ENCODE data around the gene NSL1.
"Not testable (repeated sequence)": the region's sequence is repeated elsewhere in the genome, so short reads cannot be mapped to it uniquely, and the experiment has no call there.

Gene NSL1

DNA sequence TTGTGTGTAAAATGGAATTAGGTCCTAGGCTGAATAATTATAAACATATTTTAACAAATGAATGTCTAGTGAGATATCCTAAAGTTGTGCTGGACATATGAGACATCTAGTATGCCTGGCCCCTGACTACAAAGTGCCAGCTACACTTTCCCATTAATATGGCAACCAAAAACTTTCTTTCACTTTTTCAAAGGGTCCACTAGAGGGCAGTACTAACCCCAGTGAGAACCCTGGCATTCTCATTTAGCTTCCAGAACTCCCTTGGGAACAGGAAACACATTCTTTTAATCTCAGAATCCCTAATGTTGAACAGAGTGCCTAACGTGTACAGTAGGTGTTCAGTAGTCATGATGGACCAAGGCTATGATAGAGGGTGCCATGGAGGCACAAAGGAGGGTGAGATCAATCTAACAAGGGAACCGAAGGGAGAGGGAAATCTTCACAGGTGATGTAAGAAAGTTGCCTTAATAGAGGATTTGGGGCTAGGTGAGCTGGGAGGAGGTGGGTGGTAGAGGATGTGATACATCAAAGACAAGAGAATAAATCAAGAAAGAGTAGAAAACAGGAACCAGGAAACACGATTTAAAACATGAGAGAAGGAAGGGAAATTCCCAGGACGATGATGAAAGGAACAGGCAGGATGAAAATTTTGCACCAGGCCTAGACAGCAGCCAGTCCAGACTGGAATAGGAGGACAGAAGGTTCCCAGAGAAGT lies 41.6 kb downstream of the NSL1 start:
- no peak for DNase-seq (ENCODE audit: low read depth in 2 of 2)

DNA sequence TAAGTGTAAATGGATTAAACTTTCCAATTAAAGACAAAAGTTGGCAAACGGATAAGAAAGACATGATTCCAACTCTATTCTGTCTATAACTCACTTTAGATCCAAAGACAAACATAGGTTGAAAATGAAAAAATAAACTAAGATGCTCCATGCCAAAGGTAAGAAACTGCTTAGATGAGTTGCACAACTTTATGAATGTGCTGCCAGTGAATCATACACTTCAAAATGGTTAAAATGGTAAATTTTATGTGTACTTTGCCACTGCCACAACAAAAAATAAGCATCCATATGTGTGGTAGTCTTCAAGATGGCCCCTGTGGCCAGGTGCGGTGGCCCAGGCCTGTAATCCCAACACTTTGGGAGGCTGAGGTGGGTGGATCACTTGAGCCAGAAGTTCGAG lies 45.0 kb downstream of the NSL1 start:
- no peak for DNase-seq (ENCODE audit: low read depth in 2 of 2)

DNA sequence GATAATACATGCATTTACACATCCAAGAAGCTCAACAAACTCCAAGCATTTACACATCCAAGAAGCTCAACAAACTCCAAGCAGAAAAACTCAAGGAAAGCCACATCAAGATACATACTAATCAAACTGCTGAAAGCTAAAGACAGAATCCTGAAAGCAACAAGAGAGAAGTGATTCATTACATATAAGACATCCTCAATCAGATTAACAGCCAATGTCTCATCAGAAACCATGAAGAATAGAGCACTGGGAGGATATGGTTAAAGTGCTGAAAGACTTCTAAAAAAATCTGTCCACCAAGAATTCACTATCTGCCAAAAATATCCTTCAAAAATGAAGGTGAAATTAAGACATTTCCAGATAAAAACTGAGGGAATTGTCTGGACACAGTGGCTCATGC lies 46.3 kb downstream of the NSL1 start:
- no peak for DNase-seq (ENCODE audit: low read depth in 2 of 2)

DNA sequence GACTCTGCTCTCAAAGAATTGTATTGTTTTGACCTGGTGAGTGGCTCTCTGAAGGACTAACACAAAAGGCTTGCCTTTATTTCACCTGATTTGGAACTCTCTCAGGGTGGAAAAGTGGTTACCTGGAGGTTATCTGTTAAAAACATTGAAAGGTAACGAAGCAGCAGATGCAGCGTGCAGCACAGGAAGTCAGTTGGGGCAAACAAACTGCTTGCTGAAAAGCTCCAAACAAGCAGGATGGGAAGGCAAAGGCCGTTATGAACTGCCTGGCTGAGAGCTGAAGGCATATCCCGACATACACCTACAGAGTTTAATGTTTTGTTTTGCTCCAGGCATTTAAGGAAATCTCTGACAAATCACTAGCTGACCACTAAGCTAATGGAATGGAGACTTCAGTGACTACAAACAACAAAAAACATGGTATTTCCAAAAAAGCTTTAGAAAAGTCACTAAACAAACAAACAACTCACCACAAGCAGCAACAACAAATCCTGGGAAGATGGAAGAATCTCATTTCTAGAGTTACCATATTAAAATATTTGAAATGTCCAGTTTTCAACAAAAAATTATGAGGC lies 47.6 kb downstream of the NSL1 start:
- no peak for DNase-seq (ENCODE audit: low read depth in 2 of 2)

DNA sequence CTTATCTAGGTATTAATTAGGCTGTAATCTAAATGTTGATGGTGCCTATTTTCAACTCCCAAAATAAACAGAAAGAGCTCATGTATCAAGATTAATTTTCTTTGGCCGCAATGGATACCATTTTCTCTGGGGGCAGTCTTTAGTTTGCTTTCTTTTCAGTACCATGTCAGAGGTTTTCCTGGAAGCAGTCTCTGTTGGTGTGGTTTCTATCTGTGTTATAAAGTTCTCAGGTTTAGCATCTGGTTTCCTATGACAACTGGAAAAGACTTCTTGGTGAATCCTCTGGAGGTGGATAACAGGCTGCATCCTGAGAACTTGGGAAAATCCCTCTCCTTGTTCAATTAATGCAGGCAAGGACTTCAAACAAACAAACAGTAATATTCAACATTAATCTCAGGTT lies 53.2 kb downstream of the NSL1 start:
- no peak for DNase-seq (ENCODE audit: low read depth in 2 of 2)

DNA sequence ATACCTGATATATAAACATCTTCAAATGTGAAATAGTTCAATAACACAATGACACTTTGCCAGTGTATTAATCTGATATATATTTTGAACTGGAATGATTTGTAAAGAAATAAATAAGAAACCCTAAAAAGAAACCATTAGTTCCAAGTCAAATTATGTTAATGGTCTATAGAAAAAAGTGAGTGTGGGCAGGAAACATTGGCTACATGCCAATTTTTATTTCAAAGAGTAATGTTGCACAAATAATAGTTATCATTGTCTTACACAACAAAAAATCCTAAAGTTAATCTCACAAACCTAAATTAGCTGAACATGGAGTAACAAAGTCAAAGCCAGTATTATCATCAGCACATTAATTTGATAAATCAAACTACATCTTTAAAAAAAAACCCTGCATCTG lies 54.0 kb downstream of the NSL1 start:
- no peak for DNase-seq (ENCODE audit: low read depth in 2 of 2)

DNA sequence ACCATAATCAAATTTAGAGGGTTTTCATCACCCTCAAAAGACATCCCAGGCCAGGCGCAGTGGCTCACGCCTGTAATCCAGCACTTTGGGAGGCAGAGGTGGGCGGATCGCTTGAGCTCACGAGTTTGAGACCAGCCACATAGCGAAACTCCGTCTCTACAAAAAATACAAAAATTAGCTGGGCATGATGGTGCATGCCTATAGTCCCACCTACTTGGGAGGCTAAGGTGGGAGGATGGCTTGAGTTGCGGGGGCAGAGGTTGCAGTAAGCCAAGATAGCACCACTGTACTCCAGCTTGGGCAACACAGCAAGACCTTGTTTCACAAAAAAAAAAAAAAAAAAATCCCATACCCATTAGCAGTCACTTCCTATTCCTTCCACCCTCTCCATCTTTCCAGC lies 58.5 kb downstream of the NSL1 start:
- DNase-seq (ENCODE audit: low read depth in 2 of 2) = no peak

DNA sequence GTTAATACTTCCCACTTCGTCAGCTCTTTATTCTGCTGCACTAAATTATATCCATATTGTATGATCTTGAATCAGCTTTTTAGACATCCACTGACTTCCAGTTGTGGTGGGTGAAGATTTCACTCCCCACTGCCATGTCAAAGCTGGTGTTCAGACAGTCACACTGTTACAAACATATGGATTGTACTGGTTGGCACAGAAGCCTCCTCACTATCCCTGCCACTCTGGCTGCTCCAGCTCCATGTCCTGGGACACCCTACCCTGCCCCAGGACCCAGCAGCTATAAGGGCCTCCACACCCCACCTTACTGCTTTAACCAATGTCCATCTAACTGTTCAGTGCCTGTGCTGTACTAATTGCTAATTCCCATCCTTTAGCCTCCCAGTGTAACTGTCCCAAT lies 59.9 kb downstream of the NSL1 start:
- DNase-seq (ENCODE audit: low read depth in 2 of 2) = no peak

DNA sequence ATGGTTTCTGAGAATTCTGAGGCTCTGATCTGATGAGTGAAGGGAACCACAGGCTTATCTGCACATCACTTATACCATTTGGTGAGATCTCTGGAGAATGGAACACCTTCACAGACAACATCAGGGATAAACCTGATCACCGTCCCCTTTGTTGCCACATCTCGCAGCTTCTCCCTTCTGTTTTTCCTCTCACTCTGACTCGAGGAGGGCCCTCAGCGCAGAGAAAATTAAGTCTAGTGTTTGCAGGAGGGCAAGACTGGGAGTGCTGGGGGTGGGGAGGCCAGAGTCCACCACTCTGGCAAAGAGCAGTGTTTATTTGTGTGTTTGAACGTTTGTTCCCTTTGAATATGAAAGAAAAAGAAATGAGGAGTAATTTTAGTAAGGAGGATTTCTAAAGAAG lies 63.0 kb downstream of the NSL1 start:
- DNase-seq (ENCODE audit: low read depth in 2 of 2) = no peak

DNA sequence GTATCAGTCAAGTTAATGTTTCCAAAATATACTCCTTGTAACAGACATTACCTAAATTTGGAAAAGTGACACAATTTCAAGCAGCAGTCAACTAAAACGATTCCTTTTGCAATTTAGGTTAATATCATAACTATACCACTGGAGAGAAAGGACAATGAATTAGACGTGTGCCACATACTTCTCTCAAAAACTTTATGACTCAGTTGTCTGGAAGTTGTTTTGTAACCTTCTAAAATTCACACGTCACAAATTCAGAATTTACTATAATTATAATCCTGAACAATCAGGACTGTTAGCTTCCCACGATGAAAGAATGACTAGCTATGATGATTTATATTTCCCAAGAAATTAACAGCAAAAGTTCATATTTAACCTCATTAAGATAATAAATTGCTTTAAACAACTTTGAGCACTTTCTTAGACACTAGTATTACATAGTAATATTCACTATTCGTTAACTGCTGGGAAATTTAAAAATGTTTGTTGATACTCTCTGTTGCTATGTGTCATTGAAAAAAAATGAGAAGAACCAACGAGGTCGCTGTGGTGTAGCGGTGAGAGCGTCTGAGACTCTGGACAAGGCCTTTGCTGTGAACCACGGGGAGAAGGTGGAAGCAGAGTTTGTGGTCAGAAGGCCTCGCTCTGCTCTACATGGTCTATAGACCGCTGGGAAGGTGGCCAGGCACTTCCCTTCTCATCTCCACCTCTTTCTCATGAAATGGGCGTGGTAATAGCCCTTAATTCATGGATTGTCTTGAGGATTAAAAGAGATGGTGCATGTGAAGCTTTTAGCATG lies 64.0 kb downstream of the NSL1 start:
- no peak for DNase-seq (ENCODE audit: low read depth in 2 of 2)

DNA sequence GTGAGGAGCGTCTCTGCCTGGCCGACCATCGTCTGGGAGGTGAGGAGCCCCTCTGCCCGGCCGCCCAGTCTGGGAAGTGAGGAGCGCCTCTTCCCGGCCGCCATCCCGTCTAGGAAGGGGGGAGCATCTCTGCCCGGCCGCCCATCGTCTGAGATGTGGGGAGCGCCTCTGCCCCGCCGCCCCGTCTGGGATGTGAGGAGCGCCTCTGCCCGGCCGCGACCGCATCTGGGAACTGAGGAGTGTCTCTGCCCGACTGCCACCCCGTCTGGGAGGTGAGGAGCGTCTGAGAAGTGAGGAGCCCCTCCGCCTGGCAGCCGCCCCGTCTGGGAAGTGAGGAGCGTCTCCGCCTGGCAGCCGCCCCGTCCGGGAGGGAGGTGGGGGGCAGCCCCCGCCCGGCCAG lies 66.9 kb downstream of the NSL1 start:
- DNase-seq (ENCODE audit: low read depth in 2 of 2) = not testable (repeated sequence)

DNA sequence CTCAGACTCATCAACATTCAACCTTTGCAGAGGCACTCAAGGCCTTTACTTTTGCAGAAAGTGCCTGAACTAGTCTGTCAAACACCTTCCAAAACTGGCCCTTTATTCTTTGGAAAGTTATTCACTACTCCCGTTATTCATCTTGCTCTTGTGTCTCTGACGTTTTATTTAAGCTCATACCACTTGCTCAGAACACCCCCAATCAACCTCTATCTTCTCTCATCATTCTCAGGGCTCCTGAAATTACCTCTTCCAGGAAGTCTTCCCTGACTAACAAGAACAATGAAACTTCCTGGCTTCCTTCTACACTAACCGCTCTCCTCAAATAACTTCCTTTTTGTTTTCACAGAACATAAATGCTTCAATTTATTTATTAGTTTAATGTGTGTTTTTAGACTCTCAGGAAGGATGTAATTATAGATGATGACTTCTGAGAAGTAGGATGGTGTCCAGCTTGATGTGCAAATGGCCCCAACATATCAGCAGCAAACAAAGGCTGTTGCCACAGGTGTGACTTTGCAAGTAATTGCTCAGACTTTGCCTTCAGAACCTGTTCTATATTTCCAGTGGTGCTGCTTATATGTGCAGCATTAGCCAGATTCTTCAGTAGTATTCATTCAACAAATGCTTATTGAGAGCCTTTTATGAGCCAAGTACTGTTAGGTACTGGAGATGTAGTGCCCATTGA lies 69.2 kb downstream of the NSL1 start:
- DNase-seq (ENCODE audit: low read depth in 2 of 2) = no peak

DNA sequence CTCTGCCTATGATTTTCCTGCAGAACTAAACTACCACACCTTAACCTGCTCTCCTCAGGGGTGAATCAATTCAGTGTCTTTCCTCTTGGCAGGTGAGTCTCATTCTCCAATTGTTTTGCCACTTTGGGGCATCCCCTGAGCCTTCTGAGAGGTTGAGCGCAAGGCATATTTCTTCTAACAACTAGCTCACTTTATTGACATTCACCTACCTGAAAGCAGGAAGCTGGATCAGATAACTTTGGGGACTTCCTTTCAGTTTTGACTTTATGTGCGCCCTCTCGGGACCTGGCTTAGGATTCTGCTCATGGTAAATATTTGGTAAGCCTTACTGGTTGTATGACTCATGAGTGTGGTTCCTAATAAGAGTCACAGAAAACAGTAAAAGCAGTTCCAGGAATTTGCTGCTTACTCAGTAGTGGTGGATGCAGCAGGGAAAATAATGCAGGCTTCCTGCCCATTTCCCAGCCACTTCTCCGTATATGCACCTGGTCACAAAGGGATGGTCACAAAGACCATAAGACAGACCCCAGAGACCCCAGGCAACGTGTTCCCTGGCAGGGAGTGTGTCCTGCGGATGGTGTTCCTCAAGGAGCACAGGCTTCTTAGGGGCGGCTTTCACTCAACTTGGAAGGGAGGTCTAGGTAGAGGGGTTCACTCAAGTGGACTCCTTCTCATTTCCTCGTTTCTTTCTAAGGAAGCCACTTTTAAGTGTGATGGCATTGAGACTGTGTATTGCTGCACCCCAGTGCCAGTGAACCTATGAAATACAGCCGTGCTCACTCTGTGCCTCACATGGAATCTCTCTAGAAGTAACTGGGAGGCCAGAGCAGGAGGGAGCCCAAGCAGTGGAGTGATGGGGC lies 70.0 kb downstream of the NSL1 start:
- no peak for DNase-seq (ENCODE audit: low read depth in 2 of 2)

DNA sequence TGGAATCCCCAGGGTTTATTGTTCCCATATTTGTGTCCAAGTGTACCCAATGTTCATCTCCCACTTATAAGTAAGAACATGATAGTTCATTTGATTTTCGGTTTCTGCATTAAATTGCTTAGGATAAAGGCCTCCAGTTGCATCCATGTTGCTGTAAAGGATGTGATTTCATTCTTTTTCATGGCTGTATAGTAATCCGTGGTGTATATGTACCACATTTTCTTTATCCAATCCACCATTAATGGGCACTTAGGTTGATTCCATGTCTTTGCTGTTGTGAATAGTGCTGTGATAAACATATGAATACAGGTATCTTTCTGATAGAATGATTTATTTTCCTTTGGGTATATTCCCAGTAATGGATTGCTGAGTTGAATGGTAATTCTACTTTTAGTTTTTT lies 71.9 kb downstream of the NSL1 start:
- DNase-seq (ENCODE audit: low read depth in 2 of 2) = no peak

DNA sequence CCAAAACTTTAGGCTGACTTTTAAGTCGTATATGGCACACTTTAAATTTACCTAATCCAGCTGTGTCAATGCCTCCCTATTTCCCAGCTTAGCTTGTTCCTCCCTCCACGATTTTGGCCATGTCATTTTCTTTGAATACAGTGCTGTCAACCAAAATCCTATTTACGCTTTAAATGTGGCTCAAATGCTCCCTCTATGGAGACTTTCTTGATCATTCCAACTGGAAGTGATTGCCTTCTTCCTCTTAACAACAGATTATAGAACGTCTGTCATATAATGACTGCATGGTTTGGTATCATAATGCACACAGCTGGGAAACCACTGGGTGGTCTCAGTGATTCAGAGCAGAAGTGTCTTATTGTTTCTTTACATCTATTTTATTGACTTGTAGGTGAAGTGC lies 73.1 kb downstream of the NSL1 start:
- no peak for DNase-seq (ENCODE audit: low read depth in 2 of 2)

DNA sequence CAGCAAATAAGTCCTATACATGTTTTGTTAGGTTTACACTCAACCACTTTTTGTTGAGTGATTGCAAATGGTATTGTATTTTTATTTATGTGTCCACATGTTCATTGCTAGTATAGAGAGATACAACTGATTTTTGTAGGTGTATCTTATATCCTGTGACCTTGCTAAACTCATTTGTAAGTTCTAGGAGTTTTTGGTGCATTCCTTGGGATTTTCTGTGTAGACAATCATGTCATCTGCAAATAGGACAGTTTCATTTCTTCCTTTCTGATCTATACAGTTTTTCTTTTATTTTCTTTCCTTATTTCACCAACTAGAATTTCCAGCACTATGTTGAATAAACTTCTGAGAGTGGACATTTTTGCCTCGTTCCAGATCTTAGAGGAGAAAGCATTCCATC lies 75.4 kb downstream of the NSL1 start:
- DNase-seq (ENCODE audit: low read depth in 2 of 2) = no peak

DNA sequence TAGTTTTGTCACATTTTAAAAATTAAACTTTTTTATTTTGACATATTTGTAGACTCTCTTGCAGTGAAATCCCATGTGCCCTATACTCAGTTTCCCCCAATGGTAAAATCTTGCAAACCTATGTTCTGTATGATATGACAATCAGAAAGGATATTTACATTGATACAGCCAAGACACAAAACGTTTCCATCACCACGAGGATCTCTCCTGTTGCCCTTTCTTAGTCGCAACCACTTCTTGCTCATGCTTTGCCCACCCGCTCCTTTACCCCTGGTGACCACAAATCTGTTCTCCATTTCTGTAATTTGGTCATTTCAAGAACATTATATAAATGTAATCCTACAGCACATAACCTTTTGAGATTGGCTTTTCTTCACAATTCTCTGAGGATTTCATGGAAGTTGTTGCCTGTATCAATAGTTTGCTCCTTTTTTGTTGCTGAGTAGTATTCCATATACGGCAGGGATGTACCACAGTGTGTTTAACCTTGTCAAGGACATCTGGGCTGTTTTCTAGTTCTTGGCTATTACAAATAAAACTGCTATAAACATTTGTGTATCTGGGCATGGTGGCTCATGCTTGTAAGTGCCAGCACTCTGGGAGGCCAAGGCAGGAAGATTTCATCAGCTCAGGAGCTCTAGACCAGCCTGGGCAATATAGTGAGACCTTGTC lies 78.0 kb downstream of the NSL1 start:
- no peak for DNase-seq (ENCODE audit: low read depth in 2 of 2)

DNA sequence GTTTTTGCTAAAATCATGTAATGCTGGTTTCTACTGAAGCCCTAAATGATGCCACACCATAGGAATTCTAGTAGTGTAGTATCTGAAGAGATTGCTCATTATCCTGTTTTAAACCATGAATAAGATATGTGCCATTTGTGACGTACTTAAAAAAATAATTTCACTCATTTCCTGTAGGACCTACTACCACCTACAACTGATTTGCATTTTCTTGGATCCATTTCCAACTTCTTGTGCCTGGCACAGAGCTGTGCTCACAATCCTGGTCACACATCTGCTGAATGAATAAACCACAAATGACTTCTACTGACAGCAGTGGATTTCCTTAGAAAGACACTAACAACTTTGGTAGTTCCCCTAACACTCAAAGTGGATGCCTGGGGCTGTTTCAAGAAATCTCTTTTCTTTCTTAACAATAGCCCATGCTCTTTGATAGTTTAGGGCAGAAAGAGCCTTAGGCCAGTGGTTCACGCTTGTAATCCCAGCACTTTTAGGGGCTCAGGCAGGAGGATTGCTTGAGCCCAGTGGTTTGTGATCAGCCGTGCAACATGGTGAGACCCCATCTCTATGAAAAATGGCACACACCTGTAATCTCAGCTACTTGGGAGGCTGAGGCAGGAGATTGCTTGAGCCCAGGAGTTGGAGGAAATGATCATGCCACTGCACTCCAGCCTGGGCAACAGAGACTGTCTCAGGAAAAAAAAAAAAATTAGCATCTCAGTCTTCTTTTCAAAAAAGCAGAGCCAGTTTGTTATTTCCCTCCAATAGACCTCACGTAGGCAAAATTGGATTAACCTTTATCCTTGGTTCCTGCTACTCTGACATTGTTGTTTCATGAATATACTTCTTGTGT lies 78.9 kb downstream of the NSL1 start:
- no peak for DNase-seq (ENCODE audit: low read depth in 2 of 2)

DNA sequence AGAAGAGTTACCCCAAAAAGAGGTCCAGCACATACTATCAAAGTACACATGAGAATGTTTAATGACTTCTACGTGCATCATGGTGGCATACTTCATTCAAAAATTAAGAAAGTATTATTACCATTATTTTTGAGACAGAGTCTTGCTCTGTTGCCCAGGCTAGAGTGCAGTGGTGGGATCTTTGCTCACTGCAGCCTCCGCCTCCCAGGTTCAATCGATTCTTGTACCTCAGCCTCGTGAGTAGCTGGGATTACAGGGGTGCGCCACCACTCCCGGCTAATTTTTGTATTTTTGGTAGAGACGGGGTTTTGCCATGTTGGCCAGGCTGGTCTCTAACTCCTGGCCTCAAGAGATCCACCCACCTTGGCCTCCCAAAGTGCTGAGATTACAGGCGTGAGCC lies 79.6 kb downstream of the NSL1 start:
- not testable (repeated sequence) for DNase-seq (ENCODE audit: low read depth in 2 of 2)

DNA sequence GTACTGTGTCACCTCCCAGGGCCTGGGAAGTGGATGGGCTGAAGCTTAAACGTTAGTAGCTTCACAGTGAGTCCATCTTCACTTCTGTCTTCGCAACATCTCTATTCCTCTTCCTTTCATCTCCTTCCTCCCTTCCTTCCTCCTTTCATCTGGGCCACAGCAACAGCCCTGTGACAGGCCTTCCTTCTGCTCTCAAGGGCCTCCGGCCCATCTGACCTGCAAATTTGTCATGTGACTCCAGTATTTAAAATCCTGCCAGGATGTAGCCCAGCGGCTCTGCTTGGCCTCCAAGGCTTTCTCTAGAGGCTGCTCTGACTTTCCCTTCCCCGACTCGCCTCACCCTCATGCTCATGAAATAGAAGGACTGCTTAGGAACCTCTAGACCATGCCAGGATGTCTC lies 81.0 kb downstream of the NSL1 start:
- DNase-seq (ENCODE audit: low read depth in 2 of 2) = no peak

Data from stimulated activated CD4-positive, alpha-beta T cell treated with anti-CD3 and anti-CD28 coated beads, Interleukin-15, amount 100 ng/mL, for 48 hours (primary cell).